Fibroblast of lung (primary cell): Measurements from ENCODE around the gene ART4. TPM values are rescaled to one million over a fixed set of nuclear protein-coding genes. Genes with fewer than 3 reads are reported as not detected.

ENCODE experiments used
- DNase-seq, 2 donors: peaks; one replicate each; pipeline versions ENCODE4 v3.0.0 to v3.0.0-alpha.2; 2010; ENCODE audit warnings: low read depth in 2 of 2
- H2AFZ ChIP-seq: 2 replicates; pipeline ENCODE4 v1.5.1; 2012; ENCODE audit warnings: low read length, control low read depth, inconsistent platforms
- H3K27ac ChIP-seq: 2 replicates; pipeline ENCODE4 v1.5.1; 2011; ENCODE audit warnings: low read length, control low read depth; ENCODE audit not compliant: insufficient read depth
- H3K27me3 ChIP-seq: 2 replicates; pipeline ENCODE4 v1.5.1; 2011; ENCODE audit warnings: mild to moderate bottlenecking, low read length; ENCODE audit not compliant: control insufficient read depth, insufficient read depth
- H3K36me3 ChIP-seq: 2 replicates; pipeline ENCODE4 v1.5.1; 2011; ENCODE audit warnings: low read length; ENCODE audit not compliant: control insufficient read depth, insufficient read depth
- H3K4me1 ChIP-seq: 2 replicates; pipeline ENCODE4 v1.5.1; 2011; ENCODE audit warnings: low read length; ENCODE audit not compliant: control insufficient read depth, insufficient read depth; ENCODE audit errors: extremely low read depth
- H3K4me2 ChIP-seq: 2 replicates; pipeline ENCODE4 v1.5.1; 2011; ENCODE audit warnings: low read length, control low read depth; ENCODE audit not compliant: insufficient read depth; ENCODE audit errors: extremely low read depth
- H3K4me3 ChIP-seq, 4 experiments: fragments of 200-600 bp in 1 of 4; sonication (generic) in 1 of 4; replicated peaks in 1 of 4; 2 replicates each; pipeline ENCODE4 v1.5.1; 2011 to 2016; ENCODE audit warnings: low read length in 4 of 4, low read depth in 3 of 4, mild to moderate bottlenecking in 3 of 4, control low read depth in 2 of 4, inconsistent platforms in 1 of 4, mixed read lengths in 1 of 4; ENCODE audit not compliant: insufficient read depth in 1 of 4; ENCODE audit errors: control extremely low read depth in 1 of 4
- H3K79me2 ChIP-seq: 2 replicates; pipeline ENCODE4 v1.5.1; 2012; ENCODE audit warnings: mild to moderate bottlenecking, low read length, inconsistent platforms; ENCODE audit not compliant: control insufficient read depth, insufficient read depth
- H3K9ac ChIP-seq: 2 replicates; pipeline ENCODE4 v1.5.1; 2011; ENCODE audit warnings: mild to moderate bottlenecking, low read length, control low read depth; ENCODE audit not compliant: insufficient read depth
- H3K9me3 ChIP-seq: 2 replicates; pipeline ENCODE4 v1.5.1; 2012; ENCODE audit warnings: low read depth, low read length; ENCODE audit not compliant: control insufficient read depth, insufficient read depth
- H4K20me1 ChIP-seq: 2 replicates; pipeline ENCODE4 v1.5.1; 2011; ENCODE audit warnings: low read length; ENCODE audit not compliant: control insufficient read depth, insufficient read depth; ENCODE audit errors: extremely low read depth
- EZH2 ChIP-seq: IDR thresholded peaks from 2 replicates; pipeline ENCODE4 v1.5.1; 2012; ENCODE audit warnings: low read length, control low read depth, mild to moderate bottlenecking; ENCODE audit errors: missing control alignments
- polyA minus RNA-seq: library from RNA; depleted of rRNA, polyadenylated mRNA; stranded (reverse); fragments of >200 nt; gene quantifications from 2 replicates; pipeline ENCODE4 v1.2.3, GENCODE V29; 2011; ENCODE audit warnings: low replicate concordance
- polyA plus RNA-seq, 2 donors: library from polyadenylated mRNA; depleted of rRNA in 1 of 2; stranded (reverse) in 1 of 2; unstranded in 1 of 2; fragments of >200 nt; gene quantifications; 2 replicates each; pipeline ENCODE4 v1.2.1, GENCODE V29; 2011 to 2012; ENCODE audit warnings: missing spikeins in 1 of 2
- total RNA-seq: library from RNA; depleted of rRNA; stranded (reverse); fragments of >200 nt; gene quantifications from 2 replicates; pipeline ENCODE4 v1.2.1, GENCODE V29; 2014
- TF ChIP-seq, protein P1 (sequence below), 2 donors: IDR thresholded peaks in 1 of 2; conservative IDR thresholded peaks in 1 of 2; 1 replicate in 1 of 2; 2 replicates in 1 of 2; pipeline ENCODE4 v1.5.1; 2011 to 2012; ENCODE audit warnings: low read length in 2 of 2, control low read depth in 1 of 2, inconsistent platforms in 1 of 2, low read depth in 1 of 2, mild to moderate bottlenecking in 1 of 2

The ART4 gene
- total RNA-seq (not detected in 2 replicates), polyA plus RNA-seq (not detected in 2 replicates), polyA minus RNA-seq (not detected in 2 replicates)
- polyA plus RNA-seq (2012): not detected in 2 replicates

GRCh38 chr12:14843425-14843887 lies at the start of gene ART4:
Gene ART4, minus strand, starts transcription at chr12:14843526. Its CDS starts 413 bp downstream, at chr12:14843113.
- H4K20me1 ChIP-seq: no peaks in the 10 kb centered on the region
- DNase-seq: no peak
- no peaks in the 10 kb centered on the region for H3K27me3 ChIP-seq
- H3K9ac ChIP-seq: no peak within 1 kb of the TSS
- no peaks in the 10 kb centered on the region for H3K9me3 ChIP-seq
- no peak within 1 kb of the TSS for H3K4me2 ChIP-seq
- no peak within 1 kb of the TSS for H3K27ac ChIP-seq
- no peaks in the 10 kb centered on the region for H3K79me2 ChIP-seq
- no peak within 1 kb of the TSS for H3K4me3 ChIP-seq
- no peaks in the 10 kb centered on the region for H3K36me3 ChIP-seq
- no peak within 1 kb of the TSS for H2AFZ ChIP-seq
- TF ChIP-seq, protein P1, sequence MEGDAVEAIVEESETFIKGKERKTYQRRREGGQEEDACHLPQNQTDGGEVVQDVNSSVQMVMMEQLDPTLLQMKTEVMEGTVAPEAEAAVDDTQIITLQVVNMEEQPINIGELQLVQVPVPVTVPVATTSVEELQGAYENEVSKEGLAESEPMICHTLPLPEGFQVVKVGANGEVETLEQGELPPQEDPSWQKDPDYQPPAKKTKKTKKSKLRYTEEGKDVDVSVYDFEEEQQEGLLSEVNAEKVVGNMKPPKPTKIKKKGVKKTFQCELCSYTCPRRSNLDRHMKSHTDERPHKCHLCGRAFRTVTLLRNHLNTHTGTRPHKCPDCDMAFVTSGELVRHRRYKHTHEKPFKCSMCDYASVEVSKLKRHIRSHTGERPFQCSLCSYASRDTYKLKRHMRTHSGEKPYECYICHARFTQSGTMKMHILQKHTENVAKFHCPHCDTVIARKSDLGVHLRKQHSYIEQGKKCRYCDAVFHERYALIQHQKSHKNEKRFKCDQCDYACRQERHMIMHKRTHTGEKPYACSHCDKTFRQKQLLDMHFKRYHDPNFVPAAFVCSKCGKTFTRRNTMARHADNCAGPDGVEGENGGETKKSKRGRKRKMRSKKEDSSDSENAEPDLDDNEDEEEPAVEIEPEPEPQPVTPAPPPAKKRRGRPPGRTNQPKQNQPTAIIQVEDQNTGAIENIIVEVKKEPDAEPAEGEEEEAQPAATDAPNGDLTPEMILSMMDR (conservative IDR thresholded peaks at IDR 0.05 in 1 of 2, IDR thresholded peaks at IDR 0.05 in 1 of 2; ENCODE audit: low read depth in 1 of 2, low read length in 2 of 2): no peak
- TF ChIP-seq EZH2: no peak
- peaks cover 2% of the 10 kb centered on the region for H3K4me1 ChIP-seq

GRCh38 chr12:14892726-14893505 lies 49.6 kb upstream of the ART4 start:
- Histone ChIP-seq H4K20me1 (no peaks in the 10 kb centered on the region), H3K79me2 (no peaks in the 10 kb centered on the region), H3K4me3 (no peak overlapping the region), H2AFZ (peak overlapping the region; percentile 14), H3K9me3 (no peaks in the 10 kb centered on the region), H3K36me3 (no peaks in the 10 kb centered on the region), H3K4me2 (no peak overlapping the region), H3K27ac (no peak overlapping the region), H3K4me1 (no peaks in the 10 kb centered on the region), H3K9ac (no peak overlapping the region), H3K27me3 (peaks cover 2% of the 10 kb centered on the region)
- no peak for TF ChIP-seq EZH2
- TF ChIP-seq, protein P1 (conservative IDR thresholded peaks at IDR 0.05 in 1 of 2, IDR thresholded peaks at IDR 0.05 in 1 of 2; ENCODE audit: low read depth in 1 of 2, low read length in 2 of 2): peak in 1 of 2 donors; percentile 23
- DNase-seq: peak in 1 of 2 donors; percentile 48

- TF ChIP-seq EZH2: no peak
- TF ChIP-seq, protein P1 (conservative IDR thresholded peaks at IDR 0.05 in 1 of 2, IDR thresholded peaks at IDR 0.05 in 1 of 2; ENCODE audit: low read depth in 1 of 2, low read length in 2 of 2): no peak
- H2AFZ ChIP-seq: no peak overlapping the region
- peaks cover 3% of the 10 kb centered on the region for H3K4me1 ChIP-seq
- H3K27ac ChIP-seq: no peak overlapping the region
- no peak overlapping the region for H3K9ac ChIP-seq
- H3K4me2 ChIP-seq: no peak overlapping the region
- DNase-seq: no peak
- H3K79me2 ChIP-seq: no peaks in the 10 kb centered on the region
- H3K4me3 ChIP-seq: no peak overlapping the region
- no peaks in the 10 kb centered on the region for H3K9me3 ChIP-seq
- no peaks in the 10 kb centered on the region for H4K20me1 ChIP-seq
- H3K27me3 ChIP-seq: peaks cover 2% of the 10 kb centered on the region
- no peaks in the 10 kb centered on the region for H3K36me3 ChIP-seq
These were observed 47.4 kb upstream of the ART4 start for GRCh38 chr12:14890701-14891100.
